Coronary artery (tissue), 2 donors: Measurements from ENCODE around the gene BSPRY.

Experiments used
- DNase-seq: peaks from one replicate; pipeline ENCODE4 v3.0.0-alpha.2; 2017; ENCODE audit warnings: low spot score
- H3K27ac ChIP-seq, 2 donors: fragments of 200-600 bp; sonication (generic); one replicate each; pipeline ENCODE4 v1.5.1; 2016 to 2019
- H3K4me3 ChIP-seq: fragments of 200-600 bp; sonication (generic); 2 replicates; pipeline ENCODE4 v1.5.1; 2016; ENCODE audit warnings: mild to moderate bottlenecking, moderate library complexity
- CTCF ChIP-seq: fragments of 200-600 bp; sonication (generic); IDR thresholded peaks from one replicate; pipeline ENCODE4 v1.5.1; 2019; ENCODE audit warnings: antibody characterized with exemption

Gene BSPRY

DNA sequence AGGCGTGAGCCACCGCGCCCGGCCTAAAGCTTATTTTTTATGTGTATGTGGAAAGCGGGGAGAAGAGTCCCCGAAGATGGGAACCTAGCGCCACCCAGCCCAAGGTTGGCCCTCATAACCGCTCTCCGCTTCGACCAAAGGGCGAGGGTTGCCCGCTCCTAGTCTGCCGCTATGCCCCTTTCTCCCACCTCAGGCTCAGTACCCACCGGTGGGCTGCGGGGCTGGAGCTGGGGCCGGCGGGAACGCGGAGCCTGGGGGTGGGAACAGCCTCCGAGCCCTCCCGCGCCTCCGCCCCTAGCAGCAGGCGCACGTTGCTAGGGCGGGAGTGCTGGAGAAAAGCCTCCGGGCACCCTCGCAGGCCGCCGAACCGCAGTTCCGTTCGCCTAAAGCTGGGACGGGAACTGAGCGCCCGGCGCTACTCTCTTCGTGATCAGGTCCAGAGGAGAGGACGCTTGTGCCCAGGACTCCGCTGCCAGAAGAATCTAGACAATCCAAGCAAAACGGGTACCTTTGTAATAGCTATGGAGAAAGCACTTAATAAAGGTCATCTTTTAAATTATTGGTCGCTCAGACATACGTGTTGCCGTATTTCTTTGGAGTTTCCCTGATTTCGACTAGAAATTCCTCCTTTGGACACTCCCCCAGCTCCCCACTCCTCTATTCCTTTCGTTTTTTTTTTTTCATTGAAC is 9.2 kb upstream of the BSPRY start, which contains the start of gene WDR31:
Gene WDR31, minus strand, starts transcription at position 265 of the 689 bp plus-strand sequence. CDS start 8,253 bp downstream, outside the sequence.
- no peak for TF ChIP-seq CTCF
- Histone ChIP-seq H3K27ac (peak within 1 kb of the TSS; percentile 1 to 85), H3K4me3 (peak within 1 kb of the TSS; percentile 78)
- peak; percentile 86 for DNase-seq

- no peak for DNase-seq
- H3K27ac ChIP-seq = no peak overlapping the region
- no peak overlapping the region for H3K4me3 ChIP-seq
- TF ChIP-seq CTCF = no peak
Measured at GRCh38 chr9:113341712-113342410, 7.5 kb upstream of the BSPRY start.

DNA sequence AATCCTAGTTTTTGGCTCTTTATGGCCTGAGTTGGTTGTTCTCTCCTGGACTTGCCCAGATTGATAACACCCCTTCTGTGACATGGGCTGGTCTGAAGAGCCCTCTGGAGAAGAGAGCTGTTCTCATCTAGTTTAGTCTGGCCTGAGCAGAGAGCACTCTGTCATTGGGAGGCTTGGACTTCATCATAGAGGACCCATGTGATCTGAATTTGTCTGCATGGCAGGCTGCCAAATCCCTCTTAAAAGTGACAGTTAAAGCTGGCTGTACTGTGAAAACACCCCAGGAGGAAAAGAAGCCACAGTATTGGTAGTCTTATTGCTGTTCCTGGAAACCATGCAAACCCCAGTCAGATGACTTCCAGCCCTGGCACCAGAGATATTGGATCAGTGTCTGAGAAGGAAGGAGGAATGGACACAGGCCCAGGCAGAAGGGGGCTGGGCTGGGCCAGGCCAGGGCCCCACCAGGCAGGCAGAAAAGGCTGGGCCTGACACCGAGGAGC is 5.6 kb upstream of the BSPRY start:
- Histone ChIP-seq H3K27ac (peak overlapping the region; percentile 53 to 75), H3K4me3 (no peak overlapping the region)
- DNase-seq = peak; percentile 81
- TF ChIP-seq CTCF = no peak

DNA sequence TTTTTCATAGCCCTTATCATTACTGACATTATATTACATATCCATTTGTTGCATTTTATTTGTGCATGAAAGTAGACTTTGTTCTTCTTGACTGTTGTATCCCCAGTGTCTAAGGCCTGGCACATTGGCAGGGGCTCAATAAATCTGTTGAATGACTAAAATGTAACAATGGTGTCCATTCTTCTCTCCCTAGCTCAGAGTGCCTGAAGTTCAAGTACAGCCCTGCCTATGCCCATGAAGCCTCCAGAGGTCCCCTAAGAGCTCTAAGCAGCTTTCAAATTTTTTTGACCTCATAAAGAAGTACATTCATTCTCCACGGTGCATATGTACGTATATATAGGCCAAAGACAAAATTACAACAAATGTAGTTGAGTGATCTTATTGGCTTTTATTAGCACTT is 4.2 kb upstream of the BSPRY start:
- Histone ChIP-seq H3K4me3 (no peak overlapping the region), H3K27ac (no peak overlapping the region)
- TF ChIP-seq CTCF = no peak

GRCh38 chr9:113345671-113346070 is 3.7 kb upstream of the BSPRY start:
- H3K27ac ChIP-seq = no peak overlapping the region
- no peak for TF ChIP-seq CTCF

More for the DNA sequence above, 4.2 kb upstream of the BSPRY start:
- no peak for DNase-seq

DNA sequence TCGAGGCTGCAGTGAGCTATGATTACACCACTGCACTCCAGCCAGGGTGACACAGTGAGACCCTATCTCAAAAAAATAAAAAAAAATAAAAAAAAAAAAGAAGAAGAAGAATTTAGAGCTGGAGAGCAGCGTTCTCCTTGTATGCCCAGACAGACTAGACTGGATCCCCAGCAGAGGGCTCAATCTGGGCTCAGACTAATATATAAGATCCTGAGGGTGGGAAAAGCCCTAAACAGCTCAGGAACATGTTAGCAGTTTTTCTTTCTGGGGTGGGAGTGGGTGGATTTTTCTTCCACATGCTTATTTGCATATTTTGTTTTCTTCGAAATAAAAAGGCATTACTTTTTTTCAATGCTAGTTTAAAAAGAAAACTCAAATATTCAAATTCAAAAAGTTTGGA is 904 bp upstream of the BSPRY start:
- TF ChIP-seq CTCF = no peak

More at GRCh38 chr9:113345671-113346070, 3.7 kb upstream of the BSPRY start:
- no peak overlapping the region for H3K4me3 ChIP-seq
- DNase-seq = no peak

More for the DNA sequence above, 904 bp upstream of the BSPRY start:
- no peak overlapping the region for H3K27ac ChIP-seq
- no peak for DNase-seq
- no peak overlapping the region for H3K4me3 ChIP-seq
